HEK293 (cell line): Measurements from ENCODE around the gene DSC2.
A peak's percentile ranks its signal among the peaks of the same experiment; 100 is the strongest.

Source experiments
- CTCF ChIA-PET: fragments of 350-600 bp; formaldehyde crosslinking; extraction: SDS; loops from one replicate; lab custom pipeline; 2021; ENCODE audit warnings: antibody characterized with exemption; lab: Yijun Ruan, JAX
- POLR2A ChIA-PET: fragments of 300-600 bp; formaldehyde crosslinking; extraction: SDS; loops from one replicate; lab custom pipeline; 2020; ENCODE audit warnings: antibody characterized with exemption, inconsistent platforms; lab: Yijun Ruan, JAX
- H3K27ac ChIP-seq: fragments of 200-500 bp; sonication (Bioruptor generic); 2 replicates; pipeline ENCODE4 v1.5.1; 2014; ENCODE audit warnings: low read depth, low read length, control low read depth, inconsistent platforms; ENCODE audit errors: extremely low read depth
- H3K36me3 ChIP-seq, 2 experiments: fragments of 200-500 bp in 1 of 2; sonication (Bioruptor generic) in 1 of 2; 1 replicate in 1 of 2; 2 replicates in 1 of 2; pipeline ENCODE4 v1.5.1; 2014 to 2017; ENCODE audit warnings: inconsistent platforms in 2 of 2, low read length in 2 of 2; ENCODE audit not compliant: control insufficient read depth in 2 of 2, insufficient read depth in 1 of 2
- H3K4me1 ChIP-seq: fragments of 200-500 bp; sonication (Bioruptor generic); 2 replicates; pipeline ENCODE4 v1.5.1; 2014; ENCODE audit warnings: mild to moderate bottlenecking, low read length, inconsistent platforms; ENCODE audit not compliant: control insufficient read depth, insufficient read depth
- H3K4me3 ChIP-seq: 2 replicates; pipeline ENCODE4 v1.5.1; 2011; ENCODE audit warnings: low read depth, mild to moderate bottlenecking, control low read depth, low read length, moderate library complexity
- H3K9me3 ChIP-seq: fragments of 200-500 bp; sonication (Bioruptor generic); 2 replicates; pipeline ENCODE4 v1.5.1; 2014; ENCODE audit warnings: low read depth, low read length, inconsistent platforms; ENCODE audit not compliant: control insufficient read depth, insufficient read depth
- GLI2 ChIP-seq: fragments of 450-650 bp; formaldehyde crosslinking; IDR thresholded peaks from 2 replicates; pipeline ENCODE4; 2017; ENCODE audit warnings: missing biosample characterization, missing genetic modification characterization, low read depth, borderline replicate concordance
- HOXD13 ChIP-seq: sonication (generic); formaldehyde crosslinking; IDR thresholded peaks from 2 replicates; pipeline ENCODE4 v1.8.0; 2022; ENCODE audit warnings: missing genetic modification reagents, borderline replicate concordance
- MZF1 ChIP-seq: fragments of 450-650 bp; formaldehyde crosslinking; IDR thresholded peaks from 2 replicates; pipeline ENCODE4 v1.5.1; 2017; ENCODE audit warnings: missing biosample characterization, missing genetic modification characterization, borderline replicate concordance
- PRDM1 ChIP-seq: fragments of 450-650 bp; formaldehyde crosslinking; IDR thresholded peaks from 2 replicates; pipeline ENCODE4; 2016; ENCODE audit warnings: missing biosample characterization, missing genetic modification characterization
- SCRT2 ChIP-seq: fragments of 450-650 bp; formaldehyde crosslinking; IDR thresholded peaks from 2 replicates; pipeline ENCODE4 v1.5.1; 2016; ENCODE audit warnings: missing biosample characterization, missing genetic modification characterization
- TRIM28 ChIP-seq: IDR thresholded peaks from 2 replicates; pipeline ENCODE4 v1.6.1; 2011; ENCODE audit warnings: low read length, control low read depth, borderline replicate concordance
- ZBTB17 ChIP-seq: fragments of 450-650 bp; formaldehyde crosslinking; IDR thresholded peaks from 2 replicates; pipeline ENCODE4 v1.5.1; 2016; ENCODE audit warnings: missing biosample characterization, missing genetic modification characterization
- ZFP37 ChIP-seq: fragments of 450-650 bp; formaldehyde crosslinking; IDR thresholded peaks from 2 replicates; pipeline ENCODE4 v1.5.1; 2016; ENCODE audit warnings: missing biosample characterization, missing genetic modification characterization
- ZIC2 ChIP-seq: fragments of 450-650 bp; formaldehyde crosslinking; IDR thresholded peaks from 2 replicates; pipeline ENCODE4 v1.5.1; 2016; ENCODE audit warnings: missing biosample characterization, missing genetic modification characterization
- ZNF114 ChIP-seq: fragments of 450-650 bp; formaldehyde crosslinking; IDR thresholded peaks from 2 replicates; pipeline ENCODE4 v1.5.0; 2017; ENCODE audit warnings: missing biosample characterization, missing genetic modification characterization
- ZNF132 ChIP-seq: fragments of 450-650 bp; formaldehyde crosslinking; IDR thresholded peaks from 2 replicates; pipeline ENCODE4 v1.5.1; 2017; ENCODE audit warnings: missing biosample characterization, missing genetic modification characterization, borderline replicate concordance
- ZNF175 ChIP-seq: fragments of 450-650 bp; formaldehyde crosslinking; IDR thresholded peaks from 2 replicates; pipeline ENCODE4 v1.5.1; 2016; ENCODE audit warnings: missing biosample characterization, missing genetic modification characterization
- ZNF221 ChIP-seq: fragments of 450-650 bp; formaldehyde crosslinking; IDR thresholded peaks from 2 replicates; pipeline ENCODE4 v1.5.1; 2017; ENCODE audit warnings: missing biosample characterization, missing genetic modification characterization, borderline replicate concordance
- ZNF350 ChIP-seq: fragments of 450-650 bp; formaldehyde crosslinking; IDR thresholded peaks from 2 replicates; pipeline ENCODE4 v1.5.0; 2017; ENCODE audit warnings: missing biosample characterization, mild to moderate bottlenecking, missing genetic modification characterization
- ZNF354C ChIP-seq: fragments of 450-650 bp; formaldehyde crosslinking; IDR thresholded peaks from 2 replicates; pipeline ENCODE4 v1.5.1; 2016; ENCODE audit warnings: missing biosample characterization, missing genetic modification characterization, low read depth, borderline replicate concordance
- ZNF394 ChIP-seq: fragments of 450-650 bp; formaldehyde crosslinking; IDR thresholded peaks from 2 replicates; pipeline ENCODE4 v1.5.1; 2016; ENCODE audit warnings: missing biosample characterization, missing genetic modification characterization, mild to moderate bottlenecking, moderate library complexity, borderline replicate concordance
- ZNF501 ChIP-seq: fragments of 450-650 bp; formaldehyde crosslinking; IDR thresholded peaks from 2 replicates; pipeline ENCODE4 v1.5.1; 2016; ENCODE audit warnings: missing biosample characterization, missing genetic modification characterization
- ZNF529 ChIP-seq: fragments of 450-650 bp; formaldehyde crosslinking; IDR thresholded peaks from 2 replicates; pipeline ENCODE4 v1.5.1; 2017; ENCODE audit warnings: missing genetic modification characterization, missing biosample characterization; ENCODE audit not compliant: insufficient replicate concordance
- ZNF549 ChIP-seq: fragments of 450-650 bp; IDR thresholded peaks from 2 replicates; pipeline ENCODE4 v1.5.1; 2018; ENCODE audit warnings: missing biosample characterization, missing genetic modification characterization, mild to moderate bottlenecking, inconsistent platforms, moderate library complexity
- ZNF571 ChIP-seq: fragments of 450-650 bp; formaldehyde crosslinking; IDR thresholded peaks from 2 replicates; pipeline ENCODE4 v1.5.0; 2017; ENCODE audit warnings: missing biosample characterization, missing genetic modification characterization
- ZNF610 ChIP-seq: fragments of 450-650 bp; formaldehyde crosslinking; IDR thresholded peaks from 2 replicates; pipeline ENCODE4 v1.5.1; 2016; ENCODE audit warnings: missing biosample characterization, missing genetic modification characterization, borderline replicate concordance
- ZNF629 ChIP-seq: fragments of 450-650 bp; formaldehyde crosslinking; IDR thresholded peaks from 2 replicates; pipeline ENCODE4 v1.5.1; 2017; ENCODE audit warnings: missing biosample characterization, missing genetic modification characterization
- ZNF747 ChIP-seq: fragments of 450-650 bp; formaldehyde crosslinking; IDR thresholded peaks from 2 replicates; pipeline ENCODE4 v1.5.1; 2016; ENCODE audit warnings: missing biosample characterization, missing genetic modification characterization
- ZNF768 ChIP-seq: fragments of 450-650 bp; formaldehyde crosslinking; IDR thresholded peaks from 2 replicates; pipeline ENCODE4 v1.5.1; 2018; ENCODE audit warnings: missing biosample characterization, mild to moderate bottlenecking, missing genetic modification characterization
- ZNF785 ChIP-seq: fragments of 450-650 bp; formaldehyde crosslinking; IDR thresholded peaks from 2 replicates; pipeline ENCODE4 v1.5.1; 2016; ENCODE audit warnings: missing biosample characterization, missing genetic modification characterization
- ZNF830 ChIP-seq: fragments of 450-650 bp; IDR thresholded peaks from 2 replicates; pipeline ENCODE4 v1.5.0; 2018; ENCODE audit warnings: missing biosample characterization, missing genetic modification characterization, low read depth, mild to moderate bottlenecking, moderate library complexity
- ZSCAN16 ChIP-seq: fragments of 450-650 bp; formaldehyde crosslinking; IDR thresholded peaks from 2 replicates; pipeline ENCODE4 v1.5.1; 2016; ENCODE audit warnings: missing biosample characterization, missing genetic modification characterization
- TF ChIP-seq, protein P1 (sequence below): fragments of 450-650 bp; IDR thresholded peaks from 2 replicates; pipeline ENCODE4 v1.5.1; 2018; ENCODE audit warnings: missing biosample characterization, mild to moderate bottlenecking, missing genetic modification characterization
- TF ChIP-seq, protein P2 (sequence below): fragments of 450-650 bp; formaldehyde crosslinking; IDR thresholded peaks from 2 replicates; pipeline ENCODE4 v1.5.1; 2016; ENCODE audit warnings: missing biosample characterization, missing genetic modification characterization

Gene DSC2

DNA sequence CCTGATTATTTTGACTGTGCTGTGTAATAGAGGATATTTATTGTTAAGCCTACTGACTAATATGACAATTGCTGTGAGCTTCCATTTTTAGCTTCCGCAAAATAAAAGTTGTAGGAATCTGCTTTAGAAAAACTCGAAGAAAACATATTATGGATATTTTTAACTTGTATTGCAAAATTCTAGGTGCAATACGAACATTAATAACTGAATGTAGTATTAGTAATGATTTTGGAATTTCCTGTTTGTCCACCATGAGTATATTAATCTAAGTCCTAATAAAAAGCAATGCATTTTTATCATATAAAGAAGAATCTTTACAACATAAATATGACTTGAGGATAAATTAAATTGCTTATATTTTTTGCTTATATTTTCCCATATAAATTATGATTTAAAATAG is 57.3 kb downstream of the DSC2 start:
- no peaks in the 10 kb centered on the region for H3K36me3 ChIP-seq
- ChIA-PET CTCF (interaction anchor here (0.6 kb wide), 1 partner anchor 187 kb away, joined by 3 read pairs; no protein-coding TSS in a partner anchor), POLR2A (no interaction called here)
- H3K9me3 ChIP-seq = no peaks in the 10 kb centered on the region
- no peak overlapping the region for H3K27ac ChIP-seq
- H3K4me3 ChIP-seq = no peak overlapping the region
- no peak for TF ChIP-seq ZNF571 (tag by site-specific recombination)
- TF ChIP-seq ZNF830 (tag by site-specific recombination) = no peak
- TF ChIP-seq, protein P1, sequence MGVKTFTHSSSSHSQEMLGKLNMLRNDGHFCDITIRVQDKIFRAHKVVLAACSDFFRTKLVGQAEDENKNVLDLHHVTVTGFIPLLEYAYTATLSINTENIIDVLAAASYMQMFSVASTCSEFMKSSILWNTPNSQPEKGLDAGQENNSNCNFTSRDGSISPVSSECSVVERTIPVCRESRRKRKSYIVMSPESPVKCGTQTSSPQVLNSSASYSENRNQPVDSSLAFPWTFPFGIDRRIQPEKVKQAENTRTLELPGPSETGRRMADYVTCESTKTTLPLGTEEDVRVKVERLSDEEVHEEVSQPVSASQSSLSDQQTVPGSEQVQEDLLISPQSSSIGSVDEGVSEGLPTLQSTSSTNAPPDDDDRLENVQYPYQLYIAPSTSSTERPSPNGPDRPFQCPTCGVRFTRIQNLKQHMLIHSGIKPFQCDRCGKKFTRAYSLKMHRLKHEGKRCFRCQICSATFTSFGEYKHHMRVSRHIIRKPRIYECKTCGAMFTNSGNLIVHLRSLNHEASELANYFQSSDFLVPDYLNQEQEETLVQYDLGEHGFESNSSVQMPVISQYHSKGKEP = no peak
- TF ChIP-seq HOXD13 = no peak
- no peak for TF ChIP-seq GLI2 (tag by site-specific recombination)
- no peak for TF ChIP-seq ZNF747 (tag by site-specific recombination)
- TF ChIP-seq ZNF394 = no peak
- no peak for TF ChIP-seq ZNF354C (tag by site-specific recombination)
- no peaks in the 10 kb centered on the region for H3K4me1 ChIP-seq

DNA sequence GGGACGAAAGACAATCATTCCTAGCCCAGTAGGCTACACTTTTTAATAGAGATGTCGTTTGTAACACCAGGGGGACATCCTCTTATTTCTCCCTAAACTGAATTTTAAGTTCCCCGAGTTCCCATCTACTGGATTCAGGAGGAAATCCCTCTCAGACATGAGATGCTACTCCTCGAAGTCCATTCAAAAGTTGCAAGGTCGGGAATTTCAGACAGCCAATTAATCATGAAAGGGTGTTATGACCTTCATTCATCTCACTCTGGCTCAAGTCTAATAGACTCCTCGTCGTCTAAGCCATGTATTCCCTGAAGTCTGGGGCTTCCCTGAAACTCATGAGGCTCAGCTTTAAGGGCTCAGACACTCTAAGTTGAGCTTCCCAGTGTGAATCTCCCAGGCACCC is 58.5 kb downstream of the DSC2 start:
- no peak overlapping the region for H3K4me3 ChIP-seq
- H3K27ac ChIP-seq = no peak overlapping the region
- no peak for TF ChIP-seq ZNF114 (tag by site-specific recombination)
- no peak for TF ChIP-seq ZNF221 (tag by site-specific recombination)
- CTCF ChIA-PET = no interaction called here
- H3K9me3 ChIP-seq = no peaks in the 10 kb centered on the region
- POLR2A ChIA-PET = no interaction called here
- H3K4me1 ChIP-seq = no peaks in the 10 kb centered on the region
- no peaks in the 10 kb centered on the region for H3K36me3 ChIP-seq

DNA sequence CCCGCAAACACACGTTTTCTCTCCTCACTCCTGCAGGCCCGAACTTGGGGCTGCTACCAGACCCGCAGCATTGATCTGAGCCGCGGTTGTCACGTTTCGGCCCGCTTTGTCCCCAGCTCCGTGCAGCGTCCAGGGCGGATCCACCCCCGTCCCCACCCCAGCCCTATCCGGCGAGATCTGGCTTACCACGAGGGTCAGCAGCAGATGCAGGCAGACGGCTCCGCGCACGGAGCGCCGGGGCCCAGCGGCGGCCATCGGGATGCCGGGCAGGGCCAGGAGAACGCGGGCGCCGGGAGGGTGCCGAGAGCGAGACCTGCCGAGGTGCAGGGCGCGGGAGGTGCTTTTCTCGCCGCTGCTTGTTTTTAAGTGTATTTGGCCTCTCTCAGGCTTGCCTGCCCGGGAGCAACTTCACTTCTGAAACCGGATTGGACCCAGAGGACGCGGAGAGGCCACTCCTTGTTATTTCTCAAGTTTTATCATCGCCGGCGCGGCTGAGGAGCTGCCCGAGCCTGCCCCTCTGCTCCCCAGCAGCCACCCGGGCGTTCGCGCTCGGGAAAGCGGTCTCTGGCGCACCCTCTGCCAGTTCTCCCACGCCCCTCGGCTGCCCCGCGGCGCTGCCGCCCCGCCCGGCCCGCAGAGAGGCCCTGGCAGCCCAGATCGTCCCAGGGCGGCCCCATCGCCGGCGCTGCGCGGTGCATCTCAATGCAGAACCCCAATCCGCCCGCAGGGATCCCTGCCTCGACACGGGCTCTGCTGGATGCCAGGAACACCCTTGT is 59.6 kb downstream of the DSC2 start, which contains the start of gene DSC3:
TSS of gene DSC3 (minus strand) at position 337 of the 776 bp plus-strand sequence. CDS start at position 255, 82 bp downstream.
- H3K4me3 ChIP-seq = peak within 1 kb of the TSS; percentile 79
- CTCF ChIA-PET = interaction anchor here (0.6 to 1.1 kb wide), 3 partner anchors 14 to 71 kb away, joined by 3 to 4 read pairs (median 3); no protein-coding TSS in a partner anchor
- POLR2A ChIA-PET = interaction anchor here (0.7 to 2.8 kb wide), 17 partner anchors 10 to 900 kb away, joined by 3 to 12 read pairs (median 4); partner anchors contain the start of gene TRAPPC8
- TF ChIP-seq ZNF132 (tag by site-specific recombination) (no peak), ZNF629 (tag by site-specific recombination) (no peak), ZNF785 (no peak), TRIM28 (peak; percentile 73; the same call in 1 of the 2 replicates), ZBTB17 (tag by site-specific recombination) (peak; percentile 69), ZNF549 (tag by site-specific recombination) (0 out of 2 replicates have a peak, but pooled peaks have one; percentile 6), ZNF501 (tag by site-specific recombination) (peak; percentile 69; the same call in 1 of the 2 replicates), MZF1 (tag by site-specific recombination) (no peak), SCRT2 (tag by site-specific recombination) (no peak), ZNF768 (tag by site-specific recombination) (no peak), ZIC2 (tag by site-specific recombination) (no peak; the same call in 1 of the 2 replicates), ZNF610 (no peak), ZSCAN16 (tag by site-specific recombination) (no peak), ZNF350 (tag by site-specific recombination) (no peak), ZNF747 (tag by site-specific recombination) (no peak), ZFP37 (tag by site-specific recombination) (peak; percentile 98), ZNF529 (tag by site-specific recombination) (no peak), PRDM1 (tag by site-specific recombination) (0 out of 2 replicates have a peak, but pooled peaks have one; percentile 4), ZNF175 (tag by site-specific recombination) (no peak), GLI2 (tag by site-specific recombination) (no peak)
- TF ChIP-seq, protein P2, sequence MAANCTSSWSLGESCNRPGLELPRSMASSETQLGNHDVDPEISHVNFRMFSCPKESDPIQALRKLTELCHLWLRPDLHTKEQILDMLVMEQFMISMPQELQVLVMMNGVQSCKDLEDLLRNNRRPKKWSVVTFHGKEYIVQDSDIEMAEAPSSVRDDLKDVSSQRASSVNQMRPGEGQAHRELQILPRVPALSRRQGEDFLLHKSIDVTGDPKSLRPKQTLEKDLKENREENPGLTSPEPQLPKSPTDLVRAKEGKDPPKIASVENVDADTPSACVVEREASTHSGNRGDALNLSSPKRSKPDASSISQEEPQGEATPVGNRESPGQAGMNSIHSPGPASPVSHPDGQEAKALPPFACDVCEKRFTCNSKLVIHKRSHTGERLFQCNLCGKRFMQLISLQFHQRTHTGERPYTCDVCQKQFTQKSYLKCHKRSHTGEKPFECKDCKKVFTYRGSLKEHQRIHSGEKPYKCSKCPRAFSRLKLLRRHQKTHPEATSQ (tag by site-specific recombination) = no peak

More for the DNA sequence above, 59.6 kb downstream of the DSC2 start, which contains the start of gene DSC3:
- Histone ChIP-seq H3K27ac (peak within 1 kb of the TSS; percentile 94), H3K4me1 (no peaks in the 10 kb centered on the region), H3K36me3 (no peaks in the 10 kb centered on the region), H3K9me3 (no peaks in the 10 kb centered on the region)
